ENCODE measurements around the gene CHST11. TPM values are rescaled to one million over a fixed set of nuclear protein-coding genes. Genes with fewer than 3 reads are reported as not detected.

Gene CHST11
- total RNA-seq, 2 donors from 2014 or later = 3.4 to 4.4 TPM

DNA sequence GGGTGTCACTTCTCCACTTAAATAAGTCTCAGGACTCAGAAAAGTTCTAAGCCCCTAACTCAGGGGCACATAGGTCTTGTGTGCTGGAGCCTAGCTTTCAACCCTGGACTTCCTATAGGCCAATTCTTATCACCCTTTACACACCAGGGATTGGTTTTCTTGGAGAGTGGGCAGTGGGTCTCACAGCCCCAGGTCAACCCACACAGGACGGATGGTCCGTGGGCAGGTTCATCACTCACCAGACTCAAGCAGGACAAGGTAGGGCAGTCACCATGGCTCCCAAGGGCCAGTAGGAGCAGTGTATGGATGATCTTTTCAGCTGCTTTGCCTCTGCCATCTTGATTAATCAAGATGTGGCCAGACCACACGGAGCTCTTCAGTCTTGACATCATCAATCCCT is 268.9 kb downstream of the CHST11 start:
- ATAC-seq (no peak), DNase-seq (no peak)
- intact Hi-C loops (cut with DNase I, micrococcal nuclease) = no loop called here

- ATAC-seq (no peak), DNase-seq (no peak)
- intact Hi-C loops (cut with DNase I, micrococcal nuclease) = no loop called here
These were observed 271.1 kb downstream of the CHST11 start for GRCh38 chr12:104727726-104728465.

GRCh38 chr12:104729091-104729490 is 272.3 kb downstream of the CHST11 start:
- no peak for DNase-seq
- intact Hi-C loops (cut with DNase I, micrococcal nuclease) = no loop called here
- no peak for ATAC-seq

DNA sequence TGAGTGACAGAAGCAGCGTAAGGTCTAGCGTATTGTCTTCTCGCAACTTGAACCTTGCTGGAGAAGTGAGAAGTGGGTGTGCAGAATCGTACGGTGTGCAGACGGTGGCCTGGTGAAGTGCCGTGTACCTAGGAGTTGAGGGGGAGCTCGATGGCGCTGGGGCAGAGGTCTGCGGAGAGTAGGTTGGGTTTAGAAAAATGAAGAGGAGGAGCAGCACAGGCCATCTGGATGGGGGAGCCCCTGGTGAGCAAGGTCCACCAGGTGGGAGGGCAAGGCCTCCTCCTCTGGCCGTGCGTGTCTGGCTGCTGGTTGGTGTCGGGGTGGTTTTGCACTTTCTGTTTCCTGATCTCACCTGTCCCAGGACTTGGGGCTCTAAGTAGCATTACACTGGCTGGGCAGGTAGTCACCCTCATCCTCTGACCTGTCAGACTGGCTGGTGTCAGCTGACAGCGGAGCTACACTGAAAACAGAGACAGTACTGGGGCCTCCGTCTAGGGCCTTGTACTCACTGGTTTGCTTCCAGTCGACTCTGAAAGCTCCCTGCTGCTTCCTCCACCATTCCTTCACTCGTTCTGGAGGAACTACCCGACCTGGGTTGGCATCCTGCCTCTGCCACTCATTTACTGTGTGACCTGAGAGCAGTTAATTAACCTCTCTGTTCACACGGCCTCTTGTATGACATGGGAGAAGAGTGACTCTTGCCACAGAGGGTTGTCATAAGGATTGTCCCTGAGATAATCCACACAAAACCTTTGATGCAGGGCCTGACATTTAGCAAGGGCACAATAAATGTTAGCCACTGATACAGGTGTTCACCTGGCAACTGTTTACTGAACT is 273.1 kb downstream of the CHST11 start:
- DNase-seq = no peak
- ATAC-seq = no peak
- intact Hi-C loops (cut with DNase I, micrococcal nuclease) = no loop called here

GRCh38 chr12:104730763-104731162 is 274.0 kb downstream of the CHST11 start:
- ATAC-seq (no peak), DNase-seq (no peak)
- intact Hi-C loops (cut with DNase I, micrococcal nuclease) = no loop called here

- ATAC-seq (peak; percentile 49), DNase-seq (peak in 1 of 2 donors; percentile 28)
- intact Hi-C loops (cut with DNase I, micrococcal nuclease) = no loop called here
These were observed 277.0 kb downstream of the CHST11 start for GRCh38 chr12:104733717-104734175.

- ATAC-seq (no peak), DNase-seq (no peak)
- intact Hi-C loops (cut with DNase I, micrococcal nuclease) = no loop called here
These were observed 277.9 kb downstream of the CHST11 start for GRCh38 chr12:104734541-104735095.

DNA sequence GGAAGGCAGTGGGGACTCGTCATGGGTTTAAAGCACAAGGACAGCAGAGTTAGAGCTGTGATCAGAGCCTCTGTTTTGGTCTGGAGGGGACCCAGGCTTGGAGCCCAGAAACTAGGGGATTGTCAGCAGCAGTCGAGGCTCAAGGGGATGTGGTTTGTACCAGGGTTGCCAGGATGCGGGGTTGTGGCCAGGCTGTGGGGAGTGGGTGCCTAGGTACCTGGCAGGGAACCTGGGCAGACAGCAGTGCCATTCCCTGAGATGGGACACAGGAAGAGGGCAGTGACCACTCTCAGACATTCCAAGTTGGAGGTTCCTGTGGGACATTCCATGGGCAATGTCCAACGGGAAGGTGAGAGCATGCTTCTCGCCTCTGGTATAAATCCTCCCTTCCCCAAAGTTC is 279.1 kb downstream of the CHST11 start:
- intact Hi-C loops (cut with DNase I, micrococcal nuclease) = no loop called here
- no peak for DNase-seq
- no peak for ATAC-seq

GRCh38 chr12:104736307-104736706 is 279.6 kb downstream of the CHST11 start:
- ATAC-seq (no peak), DNase-seq (no peak)
- intact Hi-C loops (cut with DNase I, micrococcal nuclease) = no loop called here

DNA sequence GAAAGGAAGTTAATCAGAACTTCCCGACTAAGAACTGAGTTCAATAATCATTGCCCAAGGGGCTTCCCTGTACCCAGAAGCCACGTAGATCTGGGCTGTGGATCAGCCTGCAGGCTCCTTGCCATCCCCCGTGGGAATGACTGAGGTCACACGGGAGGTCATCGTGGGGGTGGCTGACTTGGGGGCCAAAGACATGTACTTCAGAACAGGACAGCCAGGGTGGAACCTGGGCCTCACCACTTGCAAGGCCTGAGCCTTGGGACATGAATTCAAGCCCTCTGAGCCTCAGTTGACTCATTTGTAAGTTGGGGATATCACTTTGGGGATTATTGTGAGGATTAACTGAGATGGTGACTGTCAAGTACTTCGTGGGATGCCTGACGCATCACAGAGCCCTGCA is 280.4 kb downstream of the CHST11 start:
- DNase-seq (no peak), ATAC-seq (no peak)
- intact Hi-C loops (cut with DNase I, micrococcal nuclease) = no loop called here

DNA sequence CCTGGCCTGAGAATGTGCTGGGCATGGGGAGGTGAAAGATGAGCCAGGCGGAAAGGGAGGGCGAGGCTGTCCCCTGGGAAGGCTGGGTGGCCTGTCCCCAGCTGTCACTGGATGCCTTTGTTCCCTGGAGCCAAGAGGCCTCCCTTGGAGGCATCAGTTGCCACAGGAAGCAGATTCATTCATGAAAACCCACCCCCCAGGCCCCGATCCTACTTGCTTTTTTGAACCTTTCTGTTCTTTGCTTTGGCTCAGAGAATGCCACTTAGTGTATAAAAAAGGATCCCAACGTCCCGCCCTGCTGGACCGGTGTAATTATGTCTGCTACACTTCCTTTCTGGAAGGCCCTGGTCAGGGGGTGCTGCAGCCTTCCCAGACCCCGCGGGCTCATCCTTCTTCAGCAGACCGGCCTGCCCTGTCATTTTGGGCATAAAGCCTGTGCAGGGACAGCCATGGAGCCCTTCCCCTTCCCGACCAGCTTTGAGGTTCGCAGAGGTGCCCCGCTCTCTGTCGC is 281.1 kb downstream of the CHST11 start:
- ATAC-seq = no peak
- intact Hi-C loops (cut with DNase I, micrococcal nuclease) = no loop called here
- DNase-seq = no peak

- intact Hi-C loops (cut with DNase I, micrococcal nuclease) = no loop called here
- DNase-seq = no peak
- no peak for ATAC-seq
These were observed 281.6 kb downstream of the CHST11 start for GRCh38 chr12:104738331-104738730.

DNA sequence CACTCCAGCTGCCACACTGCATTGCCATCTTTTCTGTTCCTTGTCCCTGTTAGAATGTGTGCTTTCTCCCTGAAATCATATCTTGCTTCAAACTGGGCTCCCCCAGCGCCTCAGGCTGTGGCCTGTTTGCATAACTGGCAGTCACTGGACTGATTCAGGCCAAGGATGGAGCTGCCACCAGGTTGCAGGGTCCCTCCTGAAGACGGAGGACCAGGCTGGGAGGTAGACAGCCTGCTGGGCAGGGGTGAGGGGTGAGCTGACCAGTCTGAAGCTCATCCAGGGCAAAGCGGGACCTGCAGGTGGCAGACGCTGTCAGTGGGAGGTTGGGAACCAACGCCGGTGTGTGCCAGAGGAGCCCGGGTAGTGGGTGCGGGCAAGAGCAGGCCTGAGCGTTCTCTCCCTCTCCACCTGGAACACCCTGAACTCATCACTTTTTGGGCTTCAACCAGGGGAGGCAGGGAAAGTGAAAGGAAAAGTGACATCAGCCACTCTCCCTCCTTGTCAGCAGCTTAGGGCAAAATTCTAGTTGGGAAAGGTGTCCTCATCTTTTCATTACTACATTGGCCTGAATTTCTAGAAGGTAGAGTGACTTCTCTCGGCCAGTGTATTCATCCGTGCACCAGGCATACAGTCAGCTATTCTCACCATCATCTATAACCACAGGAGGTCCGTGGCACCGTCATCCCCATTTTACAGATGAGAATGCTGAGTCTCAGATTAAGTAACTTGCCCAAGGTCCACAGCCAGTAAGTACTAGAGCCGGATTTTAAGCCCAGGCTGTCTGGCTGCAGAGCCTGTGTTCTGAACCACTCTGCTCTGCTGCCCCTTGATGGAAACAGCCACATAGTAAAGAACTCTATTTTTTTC is 282.3 kb downstream of the CHST11 start:
- ATAC-seq (no peak), DNase-seq (no peak)
- intact Hi-C loops (cut with DNase I, micrococcal nuclease) = no loop called here

DNA sequence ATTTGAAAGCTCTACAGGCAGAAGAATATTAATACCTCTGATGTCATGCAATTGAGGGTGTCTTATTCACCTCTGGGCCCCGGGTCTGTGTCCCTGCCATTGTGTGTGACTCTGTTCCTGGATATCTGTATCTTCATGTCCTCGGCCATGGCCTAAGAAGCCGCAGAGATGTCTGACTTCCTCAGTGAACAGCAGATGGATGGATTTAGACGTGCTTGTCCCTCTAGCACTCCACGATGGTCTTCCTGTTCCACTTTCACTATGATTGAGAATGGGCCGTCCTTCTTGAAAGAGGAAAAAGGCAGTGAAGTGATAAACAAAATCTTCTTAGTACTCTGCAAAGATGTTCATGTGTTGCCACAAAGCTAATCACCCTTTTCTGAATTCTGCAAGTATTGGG is 283.9 kb downstream of the CHST11 start:
- DNase-seq = no peak
- intact Hi-C loops (cut with DNase I, micrococcal nuclease) = no loop called here
- ATAC-seq = peak; percentile 28

- DNase-seq (no peak), ATAC-seq (no peak)
- intact Hi-C loops (cut with DNase I, micrococcal nuclease) = no loop called here
These were observed 284.3 kb downstream of the CHST11 start for GRCh38 chr12:104741077-104741476.

DNA sequence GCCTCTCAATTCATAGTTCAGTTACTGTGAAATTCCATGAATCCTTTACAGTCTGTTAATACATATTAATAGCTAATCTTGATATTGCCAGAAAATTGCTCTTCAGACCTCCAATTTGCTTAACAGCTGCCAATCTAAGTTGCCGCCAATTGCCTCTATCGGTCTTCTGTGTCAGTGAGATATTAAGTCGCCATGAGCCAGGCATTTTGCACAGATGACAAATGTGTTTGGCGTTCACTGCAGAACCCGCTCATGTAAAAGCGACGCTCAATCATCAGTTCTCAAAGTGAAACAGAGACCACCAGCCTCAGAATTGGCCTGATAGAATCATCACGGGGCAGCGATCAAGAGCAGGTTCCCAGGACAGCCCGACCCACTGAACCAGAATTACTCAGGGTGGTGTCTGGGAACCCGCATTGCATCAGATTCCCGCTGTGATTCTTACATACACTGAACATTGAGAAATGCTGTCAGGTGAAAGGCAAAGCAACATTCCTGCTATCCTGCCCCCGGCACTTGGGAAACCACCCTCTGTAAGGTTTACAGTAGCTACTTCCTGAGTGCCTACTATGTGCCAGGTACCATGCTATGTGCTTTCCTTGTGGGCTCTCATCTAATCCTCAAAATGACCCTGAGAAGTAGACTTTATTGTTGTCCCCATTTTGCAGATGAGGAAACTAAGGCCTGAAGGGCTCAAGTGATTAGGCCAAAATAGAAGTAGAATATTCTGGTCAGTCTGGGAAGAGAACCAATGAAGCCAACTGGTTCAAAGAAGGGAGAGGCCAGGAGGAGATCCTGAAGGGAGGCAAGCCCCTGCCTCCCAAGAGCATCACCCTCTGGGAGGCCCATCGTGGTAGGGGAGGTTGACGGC is 285.0 kb downstream of the CHST11 start:
- DNase-seq (no peak), ATAC-seq (no peak)
- intact Hi-C loops (cut with DNase I, micrococcal nuclease) = no loop called here

DNA sequence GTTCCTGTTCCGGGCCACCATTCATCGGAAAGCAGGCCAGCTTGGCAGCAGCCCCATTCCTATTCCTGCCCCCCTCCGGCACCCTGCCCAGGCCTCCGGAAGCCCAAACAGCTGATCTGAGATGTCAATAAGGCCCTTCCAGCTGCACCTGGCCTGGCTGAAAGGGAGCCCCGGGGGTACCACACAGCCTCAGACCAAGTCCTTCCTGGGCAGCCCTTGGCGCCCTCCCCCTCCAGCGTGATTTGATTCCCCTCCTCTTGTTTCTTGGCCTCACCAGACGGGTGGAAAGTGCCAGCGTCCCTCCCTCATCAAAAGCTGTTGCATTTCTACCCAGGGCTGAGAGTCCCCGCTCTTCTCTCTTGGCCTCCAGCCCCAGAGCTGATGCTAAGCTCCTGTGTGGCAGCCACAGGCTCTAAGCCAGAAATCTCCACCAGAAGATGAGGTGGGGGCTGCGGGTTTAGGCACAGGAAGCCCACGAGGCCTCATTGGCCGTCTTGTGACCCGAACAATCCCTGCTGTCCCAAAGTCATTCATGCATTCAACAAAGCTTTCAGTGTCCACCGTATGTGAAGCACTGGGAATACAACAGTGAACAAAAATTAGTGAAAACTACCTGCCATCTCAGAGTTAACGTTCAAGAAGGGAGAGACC is 285.9 kb downstream of the CHST11 start:
- intact Hi-C loops (cut with DNase I, micrococcal nuclease) = no loop called here
- no peak for ATAC-seq
- DNase-seq = no peak

GRCh38 chr12:104743202-104743580 is 286.4 kb downstream of the CHST11 start:
- ATAC-seq = no peak
- DNase-seq = no peak
- intact Hi-C loops (cut with DNase I, micrococcal nuclease) = no loop called here
